HL-60 (cell line): Measurements from ENCODE around the gene NRCAM.
A peak's percentile ranks its signal among the peaks of the same experiment; 100 is the strongest.

Experiments used
- DNase-seq, 2 experiments: peaks; one replicate each; pipeline ENCODE4 v3.0.0-alpha.2; 2010 to 2020; ENCODE audit warnings: low read depth in 1 of 2, low spot score in 1 of 2
- H3K27ac ChIP-seq: fragments of 250-450 bp; sonication (Bioruptor Pico); replicated peaks from 2 replicates; pipeline ENCODE4 v1.5.1; 2020; ENCODE audit warnings: mild to moderate bottlenecking, moderate library complexity
- H3K27me3 ChIP-seq: fragments of 250-450 bp; sonication (Bioruptor Pico); 2 replicates; pipeline ENCODE4 v1.5.1; 2021; ENCODE audit warnings: mild to moderate bottlenecking, moderate library complexity; ENCODE audit not compliant: insufficient read depth, poor library complexity, severe bottlenecking
- H3K4me3 ChIP-seq: replicated peaks from 2 replicates; pipeline ENCODE4 v1.5.1; 2011; ENCODE audit warnings: mild to moderate bottlenecking, control low read depth, low read length; ENCODE audit not compliant: insufficient read depth
- CTCF ChIP-seq: IDR thresholded peaks from one replicate; pipeline ENCODE4 v1.5.1; 2011; ENCODE audit warnings: low read length, control low read depth, inconsistent platforms; ENCODE audit not compliant: insufficient read depth
- GABPA ChIP-seq: IDR thresholded peaks from 2 replicates; pipeline ENCODE4 v1.6.1; 2012; ENCODE audit warnings: low read depth
- POLR2AphosphoS5 ChIP-seq: IDR thresholded peaks from 2 replicates; pipeline ENCODE4 v1.6.1; 2012; ENCODE audit warnings: low read depth
- REST ChIP-seq: IDR thresholded peaks from 2 replicates; pipeline ENCODE4 v1.6.1; 2012; ENCODE audit warnings: low read depth; ENCODE audit not compliant: insufficient replicate concordance
- SPI1 ChIP-seq: IDR thresholded peaks from 2 replicates; pipeline ENCODE4 v1.6.1; 2012; ENCODE audit warnings: low read depth, mild to moderate bottlenecking, borderline replicate concordance

The NRCAM gene

DNA sequence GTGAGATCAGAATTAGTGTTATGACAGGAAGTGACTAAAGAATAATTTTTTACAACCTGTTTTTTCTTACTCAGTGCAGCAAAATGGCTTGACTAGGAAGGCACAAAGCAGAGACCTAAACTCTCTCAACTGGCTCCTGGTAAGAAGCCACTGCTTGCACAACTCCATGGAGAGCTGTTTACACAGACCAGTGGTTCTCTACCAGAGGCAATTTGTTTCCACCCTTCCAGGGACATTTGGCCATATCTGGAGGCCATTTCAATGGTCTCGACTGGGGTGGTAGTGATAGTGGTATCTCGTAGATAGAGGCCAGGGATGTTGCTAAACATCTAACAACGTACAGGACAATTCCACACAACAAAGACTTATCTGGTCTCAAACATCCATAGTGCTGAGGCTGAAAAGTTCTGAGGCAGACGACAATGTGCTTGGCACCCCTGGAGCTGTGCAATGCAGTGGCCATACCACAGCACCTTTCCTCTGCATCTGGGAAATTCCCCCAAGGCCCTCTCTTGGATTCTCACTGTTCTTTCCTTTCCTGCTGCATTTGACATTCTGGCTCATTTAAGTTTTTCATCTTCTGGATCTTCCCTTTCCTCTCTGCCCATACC lies 220.7 kb downstream of the NRCAM start:
- no peaks in the 10 kb centered on the region for H3K27me3 ChIP-seq
- H3K27ac ChIP-seq: peak overlapping the region; percentile 15
- TF ChIP-seq REST: no peak
- TF ChIP-seq GABPA: no peak
- TF ChIP-seq SPI1: no peak
- TF ChIP-seq CTCF: no peak
- TF ChIP-seq POLR2AphosphoS5: no peak
- DNase-seq: peak in 1 of 2 experiments; percentile 36
- no peak overlapping the region for H3K4me3 ChIP-seq

DNA sequence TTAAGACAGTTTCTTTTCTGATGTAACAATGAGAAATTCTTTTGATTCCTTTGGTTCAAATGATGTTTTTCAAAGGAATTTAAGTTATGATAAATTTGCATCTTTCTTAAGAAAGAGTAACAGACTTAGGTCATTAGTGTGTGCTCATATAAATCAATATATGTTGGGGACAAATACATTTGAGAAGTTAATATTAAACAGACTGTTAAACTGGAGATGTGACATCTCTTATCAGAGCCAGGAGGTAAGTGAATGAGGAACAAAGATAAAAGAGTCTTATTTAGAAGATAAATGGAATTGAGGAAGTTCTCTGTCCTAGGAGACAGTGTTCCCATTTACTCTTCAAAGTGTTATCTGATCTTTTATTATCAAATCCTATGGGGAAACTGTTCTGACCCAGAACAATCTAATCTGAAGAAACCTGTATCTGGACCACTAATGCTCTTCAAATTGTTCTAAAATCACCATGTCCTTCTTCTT lies 221.2 kb downstream of the NRCAM start:
- no peak for DNase-seq
- Histone ChIP-seq H3K27me3 (no peaks in the 10 kb centered on the region), H3K27ac (peak overlapping the region; percentile 15), H3K4me3 (no peak overlapping the region)
- no peak for TF ChIP-seq POLR2AphosphoS5
- TF ChIP-seq SPI1: peak; percentile 14; the same call in 1 of the 2 replicates

GRCh38 chr7:108234281-108234680 lies 222.0 kb downstream of the NRCAM start:
- no peak for DNase-seq
- Histone ChIP-seq H3K27me3 (no peaks in the 10 kb centered on the region), H3K27ac (no peak overlapping the region), H3K4me3 (no peak overlapping the region)
- TF ChIP-seq SPI1: peak; percentile 18; the same call in 1 of the 2 replicates
- no peak for TF ChIP-seq POLR2AphosphoS5

- Histone ChIP-seq H3K27ac (no peak overlapping the region), H3K27me3 (no peaks in the 10 kb centered on the region), H3K4me3 (no peak overlapping the region)
- no peak for DNase-seq
- TF ChIP-seq SPI1 (no peak), REST (no peak), POLR2AphosphoS5 (no peak), CTCF (no peak), GABPA (no peak)
Observed at GRCh38 chr7:108232076-108232475, 224.2 kb downstream of the NRCAM start.

DNA sequence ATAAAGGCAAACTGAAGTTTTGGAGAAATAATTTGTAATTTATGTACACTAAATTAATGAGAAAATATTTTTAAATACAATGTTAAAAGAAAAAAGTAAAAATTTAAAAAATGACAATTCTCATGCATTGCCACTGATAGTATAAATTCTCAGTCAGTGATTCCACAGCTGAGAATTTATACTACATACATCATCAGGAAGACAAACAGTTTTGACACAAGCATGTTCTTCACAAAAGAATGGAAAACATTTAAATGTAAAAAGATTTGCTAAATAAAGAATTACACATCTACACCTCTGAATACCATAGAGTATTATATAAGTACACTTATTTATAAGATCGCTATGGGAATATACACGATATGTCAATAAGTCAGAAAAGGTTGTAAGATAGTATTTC lies 225.0 kb downstream of the NRCAM start:
- Histone ChIP-seq H3K4me3 (no peak overlapping the region), H3K27ac (no peak overlapping the region), H3K27me3 (no peaks in the 10 kb centered on the region)
- TF ChIP-seq CTCF: no peak
- no peak for TF ChIP-seq SPI1
- TF ChIP-seq REST: no peak
- TF ChIP-seq GABPA: no peak
- no peak for TF ChIP-seq POLR2AphosphoS5
- no peak for DNase-seq
